NCI-H2029 (cell line): ENCODE measurements around the gene TFF3.

Experiments
- DNase-seq: peaks from one replicate; lab custom pipeline; 2025; lab: John Stamatoyannopoulos, UW

The TFF3 gene, protein sequence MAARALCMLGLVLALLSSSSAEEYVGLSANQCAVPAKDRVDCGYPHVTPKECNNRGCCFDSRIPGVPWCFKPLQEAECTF

GRCh38 chr21:42315296-42315891 lies at the start of gene TFF3:
TSS of gene TFF3 (minus strand) at chr21:42315409. CDS start at chr21:42315374, 35 bp downstream.
- DNase-seq = peak; percentile 97

DNA sequence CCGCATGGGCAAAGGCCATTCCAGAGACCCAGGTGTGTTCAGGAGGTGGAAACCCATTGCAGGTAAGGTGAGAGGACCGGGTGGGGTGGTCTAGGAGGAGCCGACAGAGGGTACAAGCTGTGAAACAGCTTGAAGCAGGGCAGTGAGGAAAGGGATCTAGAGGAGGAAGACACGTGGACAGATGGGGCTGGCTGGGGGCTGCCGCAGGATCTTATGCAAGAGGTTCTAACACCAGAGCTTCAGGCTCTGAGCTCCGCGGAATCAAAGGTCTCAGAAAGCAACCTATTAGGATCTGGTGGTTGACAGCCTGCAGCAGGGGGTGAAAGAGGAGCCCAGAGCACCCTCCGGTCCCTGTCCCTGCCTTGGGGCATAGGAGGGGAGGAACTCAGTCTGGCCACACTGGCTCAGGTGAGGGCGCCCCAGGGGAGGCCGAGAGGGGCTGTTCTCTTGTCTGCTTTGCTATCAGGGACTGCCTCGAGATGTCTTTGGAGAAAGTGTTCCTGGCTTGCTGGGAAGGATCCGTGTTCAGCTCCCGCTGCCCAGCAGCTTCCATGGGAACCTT lies 49.2 kb upstream of the TFF3 start:
- DNase-seq = no peak

GRCh38 chr21:42363312-42363711 lies 48.1 kb upstream of the TFF3 start:
- DNase-seq = no peak

DNA sequence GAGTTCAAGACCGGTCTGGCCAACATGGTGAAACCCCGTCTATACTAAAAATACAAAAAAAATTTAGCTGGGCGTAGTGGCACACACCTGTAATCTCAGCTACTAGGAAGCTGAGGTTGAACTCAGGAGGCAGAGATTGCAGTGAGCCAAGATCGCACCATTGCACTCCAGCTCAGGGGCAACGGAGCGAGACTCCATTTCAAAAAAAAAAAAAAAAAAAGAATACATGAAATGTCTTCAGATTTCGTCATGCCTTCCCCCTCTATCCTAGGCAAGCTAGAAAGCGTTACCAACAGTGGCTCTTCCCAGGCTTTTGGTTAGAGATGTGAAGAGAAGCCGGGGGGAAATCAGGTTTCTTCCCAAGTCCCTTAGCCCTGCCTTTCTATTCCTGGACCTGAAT lies 47.5 kb upstream of the TFF3 start:
- no peak for DNase-seq

- no peak for DNase-seq
Measured at GRCh38 chr21:42362198-42362597, 47.0 kb upstream of the TFF3 start.

DNA sequence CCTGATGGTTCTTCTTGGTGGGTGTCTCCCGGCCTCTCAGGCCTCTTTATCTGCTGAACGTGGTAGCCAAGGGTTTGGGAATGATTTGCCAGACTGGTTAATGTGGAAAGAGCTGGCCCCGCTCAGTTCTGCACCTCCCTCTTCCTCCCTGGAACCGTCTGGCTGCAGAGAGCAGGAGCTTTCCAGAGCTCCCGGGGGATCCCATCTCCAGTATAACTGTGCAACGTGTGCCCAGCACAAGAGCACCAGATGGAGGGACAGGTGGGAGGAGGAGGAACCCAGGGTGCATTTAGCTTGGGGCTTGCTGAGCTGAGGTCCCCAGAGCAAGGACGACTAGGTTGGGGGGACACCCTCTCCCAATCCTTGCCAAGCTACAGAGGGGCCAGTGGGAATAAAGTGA lies 46.1 kb upstream of the TFF3 start:
- DNase-seq = no peak

DNA sequence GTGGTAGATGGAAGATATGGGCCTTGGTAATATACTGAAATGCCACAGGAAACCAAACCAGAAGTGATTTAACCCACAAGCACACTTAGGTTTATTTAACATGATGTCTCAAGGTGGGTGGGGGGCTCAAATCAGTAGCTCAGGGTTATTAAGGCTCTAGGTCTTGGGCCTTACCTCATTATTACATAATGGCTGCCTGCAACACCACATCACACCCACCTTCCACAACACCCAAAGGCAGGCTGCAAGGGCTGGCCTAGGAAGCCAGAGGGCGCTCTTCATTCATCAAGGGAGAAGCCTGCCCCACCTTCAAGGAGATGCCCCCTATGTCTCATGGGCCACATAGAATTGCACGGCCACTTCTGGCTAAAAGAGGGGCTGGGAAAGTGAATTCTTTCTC lies 45.1 kb upstream of the TFF3 start:
- no peak for DNase-seq

DNA sequence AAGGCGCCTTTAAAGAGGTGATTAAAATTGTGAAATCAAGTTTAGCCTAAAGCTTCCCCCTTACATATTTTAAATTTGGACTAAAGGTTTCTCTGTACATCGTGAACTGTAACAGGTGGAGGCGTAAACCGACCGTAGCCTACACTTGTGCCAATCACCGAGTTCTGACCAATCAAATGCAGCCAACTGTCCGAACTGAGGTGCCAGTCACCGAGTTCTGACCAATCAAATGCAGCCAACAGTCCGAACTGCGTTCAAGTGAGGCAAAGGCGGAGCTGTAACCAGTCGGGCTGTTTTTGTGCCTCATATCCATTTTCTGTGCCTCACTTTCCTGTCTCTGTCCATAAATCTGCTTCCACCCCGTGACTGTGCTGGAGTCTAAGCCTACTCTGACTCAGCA lies 43.7 kb upstream of the TFF3 start:
- DNase-seq = no peak

GRCh38 chr21:42358261-42358660 lies 43.1 kb upstream of the TFF3 start:
- no peak for DNase-seq

DNA sequence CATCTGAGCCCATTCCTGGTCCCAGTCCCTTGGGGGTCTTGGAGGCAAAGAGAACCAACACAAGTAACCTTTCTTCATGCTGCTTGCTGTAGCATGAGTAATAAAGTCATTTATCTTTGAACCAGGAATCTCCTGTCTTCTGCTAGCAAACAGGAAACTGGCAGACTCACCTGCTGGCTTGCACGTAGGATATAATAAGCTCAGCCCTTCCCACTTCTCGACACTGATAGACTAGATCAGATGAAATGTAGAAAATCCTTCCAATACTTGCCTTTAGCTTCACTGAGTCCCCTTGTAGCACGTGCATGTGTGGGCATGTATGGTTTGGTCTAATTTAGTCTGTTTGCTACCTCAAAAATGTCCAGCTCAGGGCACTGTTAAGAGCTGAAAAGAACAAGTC lies 42.1 kb upstream of the TFF3 start:
- no peak for DNase-seq

- DNase-seq = no peak
Measured at GRCh38 chr21:42356650-42357049, 41.4 kb upstream of the TFF3 start.

DNA sequence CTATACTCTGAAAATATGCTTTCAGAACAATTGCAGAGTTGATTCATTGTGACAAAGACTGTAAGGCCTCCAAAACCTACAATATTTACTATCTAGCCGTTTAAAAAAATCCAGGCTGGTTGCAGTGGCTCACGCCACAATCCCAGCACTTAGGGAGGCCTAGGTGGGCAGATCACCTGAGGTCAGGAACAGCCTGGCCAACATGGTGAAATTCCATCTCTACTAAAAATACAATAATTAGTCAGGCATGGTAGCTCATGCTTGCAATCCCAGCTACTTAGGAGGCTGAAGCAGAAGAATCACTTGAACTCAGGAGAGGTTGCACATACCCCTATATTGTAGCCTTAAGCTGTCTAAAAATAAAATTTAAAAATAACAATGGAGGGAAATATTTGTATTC lies 40.8 kb upstream of the TFF3 start:
- DNase-seq = no peak

- DNase-seq = no peak
Measured at GRCh38 chr21:42353623-42354022, 38.4 kb upstream of the TFF3 start.

GRCh38 chr21:42352441-42353095 lies 37.4 kb upstream of the TFF3 start:
- no peak for DNase-seq

DNA sequence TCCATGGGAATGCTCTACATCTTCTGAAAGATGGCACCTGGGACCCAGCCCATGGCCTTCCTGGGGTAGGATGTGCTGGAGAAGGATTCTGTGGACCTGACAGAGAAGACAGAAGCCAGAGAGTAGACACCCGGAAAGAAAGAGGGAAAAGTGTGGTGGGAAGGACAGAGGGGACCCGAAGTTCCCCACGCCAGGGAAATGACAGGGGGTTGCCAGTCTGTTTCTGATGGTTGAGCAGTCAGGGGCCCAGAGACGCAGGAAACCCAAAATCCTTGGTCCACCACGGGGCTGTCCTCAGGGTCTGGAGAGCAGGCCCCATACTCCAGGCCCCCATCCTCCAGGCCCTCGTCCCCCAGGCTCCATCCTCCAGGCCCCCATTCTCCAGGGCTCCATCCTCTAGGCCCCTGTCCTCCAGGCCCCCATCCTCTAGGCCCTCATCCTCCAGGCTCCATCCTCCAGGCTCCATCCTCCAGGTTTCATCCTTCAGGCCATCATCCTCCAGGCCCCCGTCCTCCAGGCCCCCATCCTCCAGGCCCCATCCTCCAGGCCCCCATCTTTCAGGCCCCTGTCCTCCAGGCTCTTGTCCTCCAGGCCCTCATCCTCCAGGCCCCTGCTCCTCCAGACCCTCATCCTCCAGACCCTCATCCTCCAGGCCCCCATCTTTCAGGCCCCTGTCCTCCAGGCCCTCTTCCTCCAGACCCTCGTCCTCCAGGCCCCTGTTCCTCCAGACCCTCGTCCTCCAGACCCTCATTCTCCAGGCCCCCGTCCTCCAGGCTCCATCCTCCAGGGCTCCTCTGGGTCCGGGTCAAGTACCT lies 36.6 kb upstream of the TFF3 start:
- DNase-seq = no peak

- no peak for DNase-seq
Measured at GRCh38 chr21:42350927-42351426, 35.8 kb upstream of the TFF3 start, which contains the start of gene TFF2. TSS of gene TFF2 (minus strand) at chr21:42350994. CDS start at chr21:42350957, 37 bp downstream.

- DNase-seq = no peak
Measured at GRCh38 chr21:42350318-42350910, 35.2 kb upstream of the TFF3 start.

DNA sequence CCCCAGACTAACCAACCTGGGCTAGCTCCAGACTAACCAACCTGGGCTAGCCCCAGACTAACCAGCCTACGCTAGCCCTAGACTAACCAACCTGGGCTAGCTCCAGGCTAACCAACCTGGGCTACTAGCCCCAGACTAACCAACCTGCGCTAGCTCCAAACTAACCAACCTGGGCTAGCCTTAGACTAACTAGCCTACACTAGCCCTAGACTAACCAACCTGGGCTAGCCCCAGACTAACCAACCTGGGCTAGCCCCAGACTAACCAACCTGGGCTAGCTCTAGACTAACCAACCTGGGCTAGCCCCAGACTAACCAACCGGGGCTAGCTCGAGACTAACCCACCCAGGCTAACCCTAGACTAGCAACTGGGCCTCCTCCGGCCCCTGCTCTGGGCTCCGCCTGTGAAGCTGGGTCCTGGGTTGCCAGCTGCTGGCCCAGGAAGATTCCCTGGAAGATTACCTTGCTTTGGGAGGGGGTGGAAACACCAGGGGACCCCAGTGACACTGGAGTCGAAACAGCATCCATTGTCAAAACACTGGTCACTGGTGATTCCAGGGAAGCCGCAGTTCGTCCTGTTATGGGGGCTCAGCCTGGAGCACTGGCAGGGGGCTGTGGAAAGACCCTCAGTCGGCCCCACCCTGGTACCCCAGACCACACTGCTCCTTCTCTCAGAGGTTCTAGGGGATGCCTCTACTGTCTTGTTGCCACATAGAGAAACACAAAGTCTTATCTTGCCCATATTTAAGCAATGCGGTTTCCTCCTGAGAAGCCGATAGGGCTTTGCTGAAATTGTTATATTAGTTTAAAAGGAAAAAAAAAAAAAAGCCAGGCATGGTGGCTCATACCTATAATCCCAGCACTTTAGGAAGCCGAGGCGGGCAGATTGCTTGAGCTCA lies 34.5 kb upstream of the TFF3 start:
- no peak for DNase-seq

DNA sequence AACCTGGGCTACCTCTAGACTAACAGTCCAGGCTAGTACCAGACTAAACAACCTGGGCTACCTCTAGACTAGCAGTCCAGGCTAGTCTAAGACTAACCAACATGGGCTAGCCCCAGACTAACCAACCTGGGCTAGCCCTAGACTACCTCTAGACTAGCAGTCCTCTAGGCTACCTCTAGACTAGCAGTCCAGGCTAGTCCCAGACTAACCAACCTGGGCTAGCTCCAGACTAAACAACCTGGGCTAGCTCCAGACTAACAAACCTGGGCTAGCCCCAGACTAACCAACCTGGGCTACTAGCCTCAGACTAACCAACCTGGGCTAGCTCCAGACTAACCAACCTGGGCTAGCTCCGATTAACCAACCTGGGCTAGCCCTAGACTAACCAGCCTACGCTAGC lies 33.6 kb upstream of the TFF3 start:
- no peak for DNase-seq

DNA sequence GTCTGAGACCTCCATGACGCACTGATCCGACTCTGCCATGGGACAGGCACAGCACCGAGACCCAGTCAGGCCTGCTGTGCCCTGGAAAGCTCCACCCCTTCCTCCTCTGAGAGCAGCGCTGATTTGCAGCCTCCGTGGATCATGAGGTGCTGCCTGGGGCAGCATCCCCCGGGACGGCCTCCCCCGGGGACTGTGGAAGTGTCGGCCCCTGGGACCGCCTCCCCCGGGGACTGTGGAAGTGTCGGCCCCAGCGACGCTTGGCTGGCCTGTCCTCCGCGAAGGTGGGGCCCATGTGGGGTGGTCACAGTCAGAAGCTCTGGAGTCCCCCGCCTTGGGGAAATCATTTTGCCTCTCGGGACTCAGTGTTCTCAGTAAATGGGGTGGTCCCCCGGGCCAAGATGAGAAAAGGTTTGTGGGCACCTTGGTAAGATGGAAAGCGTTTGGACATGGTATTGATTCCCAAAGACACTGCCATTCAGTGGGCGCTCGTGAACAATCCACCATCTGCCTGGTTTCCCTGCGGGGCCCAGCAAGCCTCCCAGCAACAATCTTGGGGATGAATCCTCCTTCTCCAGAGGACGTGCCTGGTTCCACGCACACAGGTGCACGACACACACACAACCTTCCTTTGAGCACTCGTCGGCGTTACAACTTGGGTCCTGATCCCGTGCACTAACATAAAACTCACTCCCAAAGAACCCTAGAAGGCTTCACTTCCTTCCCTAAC lies 32.6 kb upstream of the TFF3 start:
- no peak for DNase-seq
